Osteocyte (in vitro differentiated cells): ENCODE data around the gene KCNE3. TPM values are rescaled to one million over a fixed set of nuclear protein-coding genes. Genes with fewer than 3 reads are reported as not detected.

ENCODE experiments used
- DNase-seq: peaks from one replicate; pipeline ENCODE4 v3.0.0; 2021; ENCODE audit warnings: mixed read lengths; ENCODE audit not compliant: unreplicated experiment; ENCODE audit errors: extremely low spot score
- H3K27ac Mint-ChIP-seq: one replicate; pipeline ENCODE4 v1.8.0; 2021; ENCODE audit warnings: mild to moderate bottlenecking, mixed read lengths; ENCODE audit not compliant: unreplicated experiment
- H3K27me3 Mint-ChIP-seq: one replicate; pipeline ENCODE4 v1.8.0; 2021; ENCODE audit warnings: mixed read lengths; ENCODE audit not compliant: unreplicated experiment
- H3K36me3 Mint-ChIP-seq: one replicate; pipeline ENCODE4 v1.8.0; 2021; ENCODE audit warnings: mixed read lengths; ENCODE audit not compliant: unreplicated experiment
- H3K4me1 Mint-ChIP-seq: one replicate; pipeline ENCODE4 v1.8.0; 2021; ENCODE audit warnings: mixed read lengths; ENCODE audit not compliant: unreplicated experiment
- H3K4me3 Mint-ChIP-seq: one replicate; pipeline ENCODE4 v1.8.0; 2021; ENCODE audit warnings: mild to moderate bottlenecking, moderate library complexity, mixed read lengths; ENCODE audit not compliant: unreplicated experiment
- H3K9me3 Mint-ChIP-seq: one replicate; pipeline ENCODE4 v1.8.0; 2021; ENCODE audit warnings: mixed read lengths; ENCODE audit not compliant: unreplicated experiment
- CTCF ChIP-seq: fragments of 200-600 bp; sonication (generic); IDR thresholded peaks from 2 replicates; pipeline ENCODE4 v1.5.0; 2021; ENCODE audit warnings: antibody characterized with exemption, mild to moderate bottlenecking, moderate library complexity
- total RNA-seq: library from RNA; stranded (reverse); gene quantifications from 2 replicates; pipeline ENCODE4 v1.2.1, GENCODE V29; 2021

The KCNE3 gene
- total RNA-seq, 1 donor from 2014 or later: not detected

GRCh38 chr11:74470526-74470925 lies 3.2 kb upstream of the KCNE3 start:
- Mint-ChIP-seq H3K27ac (no peak overlapping the region), H3K4me3 (no peak overlapping the region), H3K36me3 (no peaks in the 10 kb centered on the region), H3K9me3 (no peaks in the 10 kb centered on the region), H3K4me1 (peaks cover 10% of the 10 kb centered on the region), H3K27me3 (peaks cover 8% of the 10 kb centered on the region)
- TF ChIP-seq CTCF: no peak
- no peak for DNase-seq

- TF ChIP-seq CTCF: no peak
- no peaks in the 10 kb centered on the region for H3K36me3 Mint-ChIP-seq
These were observed 1.6 kb upstream of the KCNE3 start for GRCh38 chr11:74468936-74469335.

GRCh38 chr11:74468521-74468920 lies 1.2 kb upstream of the KCNE3 start:
- no peak overlapping the region for H3K27ac Mint-ChIP-seq
- H3K36me3 Mint-ChIP-seq: no peaks in the 10 kb centered on the region
- no peak overlapping the region for H3K4me3 Mint-ChIP-seq
- no peaks in the 10 kb centered on the region for H3K9me3 Mint-ChIP-seq
- TF ChIP-seq CTCF: no peak
- peaks cover 10% of the 10 kb centered on the region for H3K4me1 Mint-ChIP-seq
- H3K27me3 Mint-ChIP-seq: peaks cover 19% of the 10 kb centered on the region
- no peak for DNase-seq

More at GRCh38 chr11:74468936-74469335, 1.6 kb upstream of the KCNE3 start:
- peaks cover 10% of the 10 kb centered on the region for H3K4me1 Mint-ChIP-seq
- H3K27ac Mint-ChIP-seq: no peak overlapping the region
- no peak overlapping the region for H3K4me3 Mint-ChIP-seq
- DNase-seq: no peak
- no peaks in the 10 kb centered on the region for H3K9me3 Mint-ChIP-seq
- H3K27me3 Mint-ChIP-seq: peaks cover 18% of the 10 kb centered on the region

- no peaks in the 10 kb centered on the region for H3K9me3 Mint-ChIP-seq
- H3K27ac Mint-ChIP-seq: peak overlapping the region; percentile 65
- DNase-seq: no peak
- TF ChIP-seq CTCF: no peak
- peaks cover 10% of the 10 kb centered on the region for H3K4me1 Mint-ChIP-seq
- H3K4me3 Mint-ChIP-seq: no peak overlapping the region
- H3K36me3 Mint-ChIP-seq: no peaks in the 10 kb centered on the region
- H3K27me3 Mint-ChIP-seq: peaks cover 24% of the 10 kb centered on the region
These were observed 709 bp upstream of the KCNE3 start for GRCh38 chr11:74468058-74468457.

GRCh38 chr11:74465291-74465708 lies 2.0 kb downstream of the KCNE3 start:
- Mint-ChIP-seq H3K36me3 (no peaks in the 10 kb centered on the region), H3K27me3 (peaks cover 18% of the 10 kb centered on the region), H3K4me1 (peaks cover 10% of the 10 kb centered on the region), H3K9me3 (no peaks in the 10 kb centered on the region), H3K4me3 (no peak overlapping the region), H3K27ac (no peak overlapping the region)
- TF ChIP-seq CTCF: no peak
- DNase-seq: no peak
